NCI-H446 treated with DMSO at 0.1 percent for 48 hours (cell line): ENCODE results near the gene SERPINB13.
"Not testable (repeated sequence)": the region's sequence is repeated elsewhere in the genome, so short reads cannot be mapped to it uniquely, and the experiment has no call there.

Source experiments
- DNase-seq: peaks from one replicate; lab custom pipeline; 2025; lab: John Stamatoyannopoulos, UW

Gene SERPINB13

DNA sequence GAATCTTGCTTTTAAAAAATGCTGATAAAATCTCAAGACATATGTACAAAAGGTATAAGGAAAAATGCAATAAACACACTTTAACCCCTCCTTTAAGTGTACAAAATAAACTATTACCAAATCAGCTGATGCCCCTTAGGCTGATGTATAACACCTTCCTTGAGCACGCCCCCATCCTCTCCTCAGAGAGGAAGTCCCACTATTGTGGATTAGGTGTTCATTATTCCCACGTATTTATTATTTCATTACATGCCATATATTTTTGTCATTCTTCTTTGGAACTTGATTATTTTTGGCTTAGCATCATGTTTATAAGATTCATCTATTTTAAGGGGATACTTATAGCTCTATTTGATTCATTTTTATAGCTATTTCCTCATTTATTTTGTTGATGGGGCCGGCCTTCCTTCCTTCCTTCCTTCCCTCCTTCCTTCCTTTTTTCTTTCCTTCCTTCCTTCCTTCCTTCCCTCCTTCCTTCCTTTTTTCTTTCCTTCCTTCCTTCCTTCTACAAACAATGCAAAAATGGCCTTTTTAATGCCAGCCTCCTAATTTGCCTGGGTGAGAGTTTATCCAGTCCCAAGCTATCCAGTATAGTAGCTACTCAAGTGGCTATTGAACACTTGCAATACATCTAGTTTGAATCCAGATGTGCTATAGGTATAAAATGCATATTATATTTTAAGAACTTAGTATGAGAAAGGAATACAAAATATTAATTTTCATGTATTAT is 4.0 kb downstream of the SERPINB13 start:
- no peak for DNase-seq

DNA sequence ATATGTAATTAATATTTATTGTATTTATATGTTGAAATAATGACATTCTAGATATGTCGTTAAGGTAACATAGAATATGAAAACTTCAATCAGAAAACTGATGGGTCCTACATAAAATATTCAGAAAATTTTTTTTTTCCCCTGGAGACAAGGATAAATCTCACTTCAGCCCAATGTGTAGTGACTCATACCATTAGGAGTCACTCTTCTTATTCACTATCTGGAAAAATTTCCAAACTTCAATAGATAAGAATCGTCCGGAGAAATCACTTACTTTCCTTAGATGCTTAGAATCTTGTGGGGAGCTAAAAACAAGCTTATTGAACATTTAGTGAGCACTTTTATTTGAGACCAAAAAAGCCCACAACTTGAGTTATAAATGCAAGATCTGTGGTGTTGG is 4.6 kb downstream of the SERPINB13 start:
- no peak for DNase-seq

DNA sequence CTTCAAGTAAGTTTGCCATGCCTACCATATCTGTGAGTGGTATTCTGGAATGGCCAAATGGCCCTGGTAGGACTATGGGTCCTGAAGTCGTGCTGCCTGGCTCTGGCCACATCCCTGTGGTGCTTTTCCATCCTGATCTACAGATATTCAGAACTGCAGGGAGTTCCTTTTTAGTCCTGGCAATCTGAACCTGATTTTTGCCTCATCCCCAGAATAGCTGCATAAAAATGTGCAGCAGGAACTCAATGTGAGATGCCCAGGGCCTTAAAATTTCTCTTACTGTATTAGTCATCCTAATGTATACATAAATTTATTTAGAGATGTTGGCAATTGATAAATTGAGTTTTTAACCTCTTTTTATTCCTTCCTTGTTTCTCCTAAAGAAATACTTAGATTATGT is 5.3 kb downstream of the SERPINB13 start:
- no peak for DNase-seq

DNA sequence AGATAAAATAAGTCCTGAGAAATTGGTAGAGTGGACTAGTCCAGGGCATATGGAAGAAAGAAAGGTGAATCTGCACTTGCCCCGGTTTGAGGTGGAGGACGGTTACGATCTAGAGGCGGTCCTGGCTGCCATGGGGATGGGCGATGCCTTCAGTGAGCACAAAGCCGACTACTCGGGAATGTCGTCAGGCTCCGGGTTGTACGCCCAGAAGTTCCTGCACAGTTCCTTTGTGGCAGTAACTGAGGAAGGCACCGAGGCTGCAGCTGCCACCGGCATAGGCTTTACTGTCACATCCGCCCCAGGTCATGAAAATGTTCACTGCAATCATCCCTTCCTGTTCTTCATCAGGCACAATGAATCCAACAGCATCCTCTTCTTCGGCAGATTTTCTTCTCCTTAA is 9.8 kb downstream of the SERPINB13 start:
- DNase-seq: no peak

DNA sequence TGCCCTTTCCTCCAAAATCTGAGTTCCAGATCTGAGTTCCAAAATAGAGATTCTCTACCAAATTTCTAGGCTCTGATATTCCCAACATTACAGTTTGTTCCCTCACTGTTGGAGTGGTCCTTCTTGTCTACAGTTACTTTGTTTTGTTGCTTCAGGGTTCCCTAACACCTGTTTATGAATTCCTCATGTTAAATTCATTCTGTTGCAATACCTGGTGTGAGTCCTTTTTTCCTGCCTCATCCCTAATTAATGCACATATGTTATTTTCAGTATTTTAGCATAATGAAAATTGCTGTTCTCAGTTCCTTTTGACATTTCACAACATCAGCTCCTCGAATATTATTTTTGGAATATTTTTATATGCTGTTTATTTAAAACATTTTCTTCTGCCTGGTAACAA is 16.2 kb downstream of the SERPINB13 start:
- DNase-seq: no peak

DNA sequence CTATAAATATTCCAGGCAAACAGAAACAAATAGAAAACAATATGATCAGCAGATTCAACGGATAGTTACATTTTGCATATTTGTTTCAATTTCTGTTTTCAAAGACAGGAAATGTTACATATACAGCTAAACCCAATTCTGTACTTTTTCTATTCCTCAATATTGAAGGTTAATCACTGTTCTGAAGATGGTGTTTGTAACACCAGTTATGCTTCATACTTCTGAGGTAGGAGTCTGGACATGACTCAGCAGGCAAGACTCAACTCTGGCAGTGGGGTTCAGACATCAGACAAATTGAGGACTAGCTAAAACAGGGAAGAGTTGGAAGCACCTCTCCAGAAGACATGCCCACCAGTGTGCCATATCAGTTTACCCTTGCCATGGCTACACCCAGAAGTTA is 16.6 kb downstream of the SERPINB13 start:
- no peak for DNase-seq

DNA sequence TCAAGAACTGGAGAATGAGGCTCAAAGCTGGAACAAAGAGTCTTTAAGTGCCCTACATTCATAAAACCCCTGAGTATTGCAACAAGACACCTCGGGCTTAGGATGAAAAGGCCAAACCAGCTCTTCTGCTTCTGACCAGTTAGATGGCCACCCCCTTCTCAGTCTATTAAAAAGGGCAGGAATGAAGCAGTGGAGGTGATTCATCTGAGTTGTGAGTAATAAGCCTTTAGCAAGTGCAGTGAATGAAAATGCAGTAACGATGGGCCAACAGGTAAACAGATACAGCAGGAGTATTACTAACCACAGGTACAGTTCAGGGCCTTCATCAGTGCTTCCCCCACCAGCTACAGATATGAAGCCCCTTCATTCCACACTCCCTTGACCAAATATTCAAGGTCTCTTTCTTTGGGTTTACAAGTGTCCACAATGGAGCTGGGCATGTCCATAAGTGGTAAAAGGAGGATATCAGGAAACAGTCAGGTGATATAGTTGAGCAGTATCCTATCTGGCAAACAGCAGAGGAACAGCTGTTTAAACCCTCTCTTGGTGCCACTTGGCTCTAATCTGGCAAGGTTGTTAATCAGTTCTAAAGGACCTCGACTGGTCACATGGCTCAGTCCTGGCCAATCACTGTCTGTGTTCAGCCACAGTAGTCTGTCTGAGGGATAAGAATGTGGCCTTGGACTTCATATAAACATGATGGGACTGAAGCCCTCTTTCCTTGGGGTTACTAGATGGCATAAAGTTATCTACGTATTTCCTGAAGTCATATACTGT is 17.8 kb downstream of the SERPINB13 start:
- no peak for DNase-seq

DNA sequence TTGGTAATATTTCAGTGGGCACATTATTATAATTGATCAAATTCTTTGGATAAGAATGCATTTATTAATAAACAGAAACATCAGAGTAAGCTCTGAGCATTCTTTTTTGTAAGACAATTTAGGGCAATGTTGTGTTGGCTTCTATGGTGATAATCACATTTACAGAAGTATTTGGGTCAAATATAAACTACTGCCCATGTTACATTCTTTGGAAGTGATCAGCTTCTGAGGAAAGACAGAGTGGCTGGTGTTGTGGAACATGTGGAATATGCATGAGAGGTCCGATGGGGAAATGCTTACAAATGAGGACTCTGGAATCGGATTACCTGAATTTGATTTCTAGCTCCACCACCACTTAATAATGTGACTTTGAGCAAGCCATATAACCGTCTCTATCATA is 19.4 kb downstream of the SERPINB13 start:
- no peak for DNase-seq

DNA sequence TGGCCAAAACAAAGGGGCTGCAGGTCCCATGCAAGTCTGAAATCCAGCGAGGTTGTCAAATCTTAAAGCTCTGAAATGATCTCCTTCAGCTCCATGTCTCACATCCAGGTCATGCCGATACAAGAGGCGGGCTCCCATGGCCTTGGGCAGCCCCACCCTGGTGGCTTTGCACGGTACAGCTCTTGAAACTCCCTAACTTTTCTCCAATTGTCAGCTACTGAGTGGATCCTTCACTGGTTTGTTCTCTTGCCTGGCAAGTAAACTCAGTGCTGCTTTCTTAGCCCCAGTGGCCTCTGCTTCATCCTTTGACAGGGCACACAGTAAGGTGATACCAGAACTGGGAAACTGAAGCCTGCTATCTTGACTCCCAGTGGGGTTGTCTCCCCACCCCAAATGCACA is 26.3 kb downstream of the SERPINB13 start:
- no peak for DNase-seq

DNA sequence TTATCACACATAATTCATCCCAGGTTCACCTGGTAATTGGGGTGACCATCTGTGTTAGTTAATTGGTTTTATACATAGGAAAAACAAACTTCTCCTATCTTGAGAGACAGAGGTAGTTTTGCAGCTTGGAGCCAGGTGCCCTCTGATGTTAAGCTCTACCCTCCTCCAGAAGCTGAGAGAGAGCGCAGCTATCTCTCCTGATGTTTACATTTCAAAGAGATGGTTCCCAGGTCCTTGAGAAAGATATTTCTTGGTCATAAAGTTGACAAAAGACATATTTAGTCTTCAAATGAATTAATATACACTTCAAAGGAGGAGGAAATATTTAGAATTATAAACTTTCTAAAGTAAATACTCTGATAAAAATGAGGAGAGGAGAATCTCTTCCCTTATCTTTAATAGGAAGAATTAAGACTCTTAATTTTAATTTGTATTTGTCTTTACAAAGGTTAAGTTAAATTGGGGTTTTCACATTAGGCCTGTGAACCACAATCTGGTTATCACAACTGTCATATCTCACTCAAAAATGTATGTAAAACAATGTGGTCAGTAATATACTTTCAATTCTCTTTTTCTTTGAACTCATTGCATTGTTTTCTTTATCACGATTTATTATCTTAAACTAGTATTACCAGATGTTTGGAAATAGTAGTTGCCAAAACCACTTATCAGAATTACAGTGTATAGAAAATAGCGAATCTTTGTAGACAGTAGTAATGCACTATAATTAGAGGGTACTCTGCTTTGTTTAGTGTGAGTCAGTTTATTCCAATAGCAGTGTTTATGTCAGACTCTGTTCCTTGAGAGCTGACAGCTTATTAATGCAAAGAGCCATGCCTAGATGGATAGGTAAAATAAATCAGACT is 30.1 kb downstream of the SERPINB13 start:
- no peak for DNase-seq

DNA sequence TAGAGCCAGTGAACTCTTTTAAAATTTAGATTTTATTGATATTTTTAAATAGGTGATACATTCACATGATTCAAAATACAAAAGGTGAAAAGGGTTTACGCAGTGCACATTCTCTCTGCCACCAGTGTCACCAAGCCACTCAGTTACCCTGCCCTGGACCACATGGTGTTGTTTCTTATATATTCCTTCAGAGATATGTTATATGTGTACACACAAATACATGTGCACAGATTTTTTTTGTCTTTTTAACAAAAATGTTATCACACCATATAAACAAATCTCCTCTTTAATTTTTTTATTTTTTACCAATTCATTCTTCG is 30.7 kb downstream of the SERPINB13 start:
- DNase-seq: no peak

DNA sequence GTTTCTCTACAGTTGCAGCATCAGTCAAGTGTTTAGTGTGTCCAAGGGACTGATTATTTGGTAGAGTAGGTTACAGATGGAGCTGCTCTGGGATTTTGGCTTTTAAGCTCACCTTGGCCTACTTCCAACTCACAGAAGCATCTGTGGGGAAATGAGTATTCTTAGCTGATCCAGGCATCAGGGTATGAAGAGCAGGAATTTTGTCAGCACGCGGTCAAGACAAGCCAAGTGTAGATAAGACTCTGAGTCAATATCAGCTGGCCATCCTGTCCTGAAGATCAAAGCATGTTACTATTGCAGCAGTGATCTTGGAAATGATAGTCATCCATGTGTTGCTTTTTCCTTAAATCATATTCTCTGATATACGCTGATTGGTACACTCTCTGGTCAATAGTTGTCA is 32.5 kb downstream of the SERPINB13 start:
- DNase-seq: no peak

DNA sequence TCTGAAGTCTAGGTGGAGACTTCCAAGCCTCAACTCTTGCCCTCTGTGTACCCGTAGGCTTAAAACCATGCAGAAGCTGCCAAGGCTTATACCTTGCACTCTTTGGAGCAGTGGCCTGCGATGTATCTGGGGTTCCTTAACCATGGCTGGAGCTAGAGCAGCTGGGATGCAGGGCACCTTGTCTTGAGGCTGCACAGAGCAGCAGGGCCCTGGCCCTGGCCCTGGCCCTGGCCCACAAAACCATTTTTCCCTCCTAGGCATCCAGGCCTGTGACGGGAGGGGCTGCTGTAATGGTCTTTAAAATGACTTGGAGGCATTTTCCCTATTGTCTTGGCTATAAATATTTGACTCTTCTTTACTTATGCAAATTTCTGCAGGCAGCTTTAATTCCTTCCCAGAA is 37.7 kb downstream of the SERPINB13 start:
- no peak for DNase-seq

DNA sequence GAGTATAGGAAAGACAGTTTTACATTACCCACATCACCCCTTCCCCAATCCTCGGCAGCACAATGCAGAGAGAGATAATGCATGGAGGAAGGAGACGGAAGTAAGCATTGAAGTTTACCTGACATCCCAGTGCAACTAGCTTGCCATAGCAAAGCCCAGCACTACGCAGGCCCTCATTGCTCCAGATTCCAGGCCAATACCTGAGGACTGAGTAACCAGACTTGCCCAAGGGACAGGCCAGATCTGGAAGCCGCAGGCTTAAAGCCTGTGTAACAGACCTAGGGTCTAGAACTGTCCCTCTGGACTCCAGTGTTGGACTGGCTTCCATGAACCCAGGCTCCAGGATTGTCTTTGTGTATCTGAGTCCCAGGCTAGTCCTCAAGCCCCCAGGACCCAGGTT is 39.3 kb downstream of the SERPINB13 start:
- DNase-seq: no peak

DNA sequence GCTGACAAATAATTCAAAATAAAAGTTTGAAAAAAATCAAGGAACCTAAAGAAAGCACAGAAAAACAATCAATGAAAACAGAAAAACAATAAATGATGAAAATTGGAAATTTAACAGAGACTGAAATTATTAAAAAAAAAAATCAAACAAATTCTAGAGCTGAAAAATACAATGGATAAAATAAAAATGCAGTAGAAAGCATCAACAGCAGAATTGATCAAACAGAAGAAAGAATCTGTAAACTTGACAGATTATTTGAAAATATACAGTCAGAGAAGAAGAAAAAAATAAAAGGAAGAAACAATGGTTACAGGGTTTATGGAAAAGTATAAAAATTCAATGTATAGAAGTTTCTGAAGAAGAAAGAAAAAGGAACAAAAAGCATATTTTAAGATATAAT is 40.7 kb downstream of the SERPINB13 start:
- DNase-seq: no peak

DNA sequence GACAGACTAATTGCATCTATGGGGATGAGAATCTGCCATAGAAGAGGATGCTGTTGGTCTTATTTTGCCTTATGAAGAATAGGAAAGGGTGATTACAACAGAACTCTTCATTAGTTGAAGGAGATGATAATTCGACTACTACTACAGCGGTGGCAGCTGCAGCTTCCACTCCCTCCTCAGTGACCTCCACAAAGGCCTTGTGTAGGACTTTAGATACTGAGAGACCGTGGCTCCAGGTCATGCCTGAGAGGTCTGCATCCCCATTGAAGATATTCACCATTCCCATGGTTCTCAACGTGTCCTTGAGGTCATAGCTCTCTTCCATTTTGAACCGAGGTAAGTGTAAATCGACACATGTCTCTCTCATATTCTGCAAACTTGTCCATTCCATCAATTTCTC is 50.6 kb downstream of the SERPINB13 start:
- DNase-seq: no peak

DNA sequence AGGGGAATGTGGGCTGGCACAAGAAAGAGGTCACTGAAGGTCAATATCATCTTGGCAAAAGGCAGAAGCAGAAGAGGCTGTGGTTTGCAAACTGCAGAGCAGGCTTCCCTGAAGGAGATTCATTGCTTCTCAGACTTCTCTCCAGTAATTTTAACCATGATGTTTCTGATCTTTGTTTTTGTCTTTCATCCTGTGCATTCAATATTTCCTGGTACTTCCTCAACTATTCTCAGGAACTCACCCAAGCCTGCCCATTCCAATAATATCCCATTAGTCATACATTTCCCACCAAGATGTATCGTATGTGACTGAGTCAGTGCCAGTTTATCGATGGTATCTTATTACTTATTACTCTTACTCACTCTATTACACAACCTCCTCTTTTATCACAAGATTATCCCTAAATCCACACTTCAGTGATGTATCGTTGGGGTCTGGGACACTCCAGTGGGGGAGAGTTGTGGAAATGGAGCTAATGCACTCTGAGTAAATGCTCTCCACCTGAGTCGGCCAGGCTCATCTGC is 54.1 kb downstream of the SERPINB13 start:
- not testable (repeated sequence) for DNase-seq

DNA sequence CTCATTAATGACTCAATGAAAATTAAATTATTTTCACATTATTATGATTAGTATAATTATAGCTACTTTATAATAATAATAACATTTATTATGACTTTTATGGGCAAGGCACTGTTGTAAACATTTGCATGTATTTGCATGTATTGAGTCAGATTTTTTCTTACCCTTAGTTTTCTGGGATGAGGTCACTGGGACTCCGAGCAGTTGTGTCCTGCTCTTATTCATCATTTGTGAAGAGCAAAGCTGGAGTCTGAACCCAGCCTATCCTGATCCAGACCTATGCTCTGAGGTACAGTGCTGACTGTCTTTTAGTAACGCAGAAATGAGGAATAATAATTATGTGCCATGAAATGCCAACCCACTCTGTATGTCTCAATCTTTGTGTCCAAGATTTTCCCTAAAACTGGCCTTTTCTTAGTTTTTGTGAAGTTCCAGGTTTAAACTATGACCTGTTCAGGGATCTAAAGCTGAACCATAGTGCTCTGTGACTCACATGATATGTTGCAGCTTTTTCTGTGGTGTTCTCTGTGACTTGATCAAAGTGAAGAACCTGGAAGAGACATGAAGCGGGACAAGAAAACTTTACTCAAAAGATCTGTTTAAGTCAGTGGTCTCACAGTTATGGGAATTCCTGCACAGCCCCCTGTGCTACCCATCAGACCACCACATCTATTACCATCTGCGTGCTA is 55.7 kb downstream of the SERPINB13 start:
- not testable (repeated sequence) for DNase-seq

DNA sequence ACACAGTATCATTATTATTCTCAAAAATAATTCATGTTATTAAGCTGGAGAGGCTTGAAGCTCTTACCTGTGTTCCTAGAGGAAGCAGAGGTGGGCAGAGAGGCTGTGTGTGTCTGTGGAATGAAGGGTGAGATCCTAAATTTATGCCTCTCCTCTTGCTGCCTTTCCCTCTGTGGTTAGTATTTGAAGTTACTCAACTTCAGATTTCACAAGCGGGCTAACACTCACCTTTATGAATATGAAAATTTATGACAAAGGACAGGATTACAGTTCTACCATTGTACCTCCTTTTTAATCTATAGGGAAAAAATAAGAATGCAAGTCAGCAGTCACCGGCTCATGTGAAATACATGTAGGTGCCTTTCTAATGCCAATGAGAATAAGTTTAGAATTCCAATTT is 57.0 kb downstream of the SERPINB13 start, which contains the start of gene SERPINB4:
Gene SERPINB4, minus strand, starts transcription at position 115 of the 400 bp plus-strand sequence. CDS start 679 bp downstream, outside the sequence.
- not testable (repeated sequence) for DNase-seq

DNA sequence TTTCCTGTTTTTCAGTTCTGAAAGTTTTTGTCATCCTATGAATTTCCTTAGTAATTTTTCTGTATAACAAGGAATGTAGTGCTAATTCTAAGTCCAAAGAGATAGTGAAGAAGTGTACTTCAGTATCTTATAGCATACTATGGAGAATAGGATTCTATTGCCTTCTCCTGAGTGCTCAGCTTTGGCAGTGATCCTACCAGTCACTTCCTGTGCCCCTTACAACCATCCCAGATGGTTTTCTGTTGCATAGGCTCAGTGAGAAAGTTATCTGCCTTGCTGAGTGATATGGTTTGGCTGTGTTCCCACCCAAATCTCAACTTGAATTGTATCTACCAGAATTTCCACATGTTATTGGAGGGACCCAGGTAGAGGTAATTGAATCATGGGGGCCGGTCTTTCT is 57.6 kb downstream of the SERPINB13 start:
- DNase-seq: not testable (repeated sequence)

DNA sequence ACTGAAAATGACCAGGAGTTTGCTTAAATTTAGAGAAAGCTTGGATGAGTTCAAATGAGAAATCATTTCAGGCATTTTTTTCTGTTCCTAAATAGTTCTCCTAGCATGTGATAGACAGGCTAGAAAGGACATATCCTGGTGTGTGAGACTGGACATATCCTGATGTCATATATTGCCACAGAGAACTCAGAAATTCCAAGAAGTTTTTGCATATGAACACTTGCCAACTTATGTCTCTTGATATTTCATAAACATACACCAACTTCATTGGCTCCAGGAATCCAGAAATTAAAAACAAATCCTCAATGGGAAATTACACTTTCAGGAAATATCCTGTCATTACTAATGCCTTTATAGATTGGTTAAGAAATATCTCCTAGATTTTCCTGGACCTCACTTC is 59.8 kb downstream of the SERPINB13 start:
- no peak for DNase-seq

DNA sequence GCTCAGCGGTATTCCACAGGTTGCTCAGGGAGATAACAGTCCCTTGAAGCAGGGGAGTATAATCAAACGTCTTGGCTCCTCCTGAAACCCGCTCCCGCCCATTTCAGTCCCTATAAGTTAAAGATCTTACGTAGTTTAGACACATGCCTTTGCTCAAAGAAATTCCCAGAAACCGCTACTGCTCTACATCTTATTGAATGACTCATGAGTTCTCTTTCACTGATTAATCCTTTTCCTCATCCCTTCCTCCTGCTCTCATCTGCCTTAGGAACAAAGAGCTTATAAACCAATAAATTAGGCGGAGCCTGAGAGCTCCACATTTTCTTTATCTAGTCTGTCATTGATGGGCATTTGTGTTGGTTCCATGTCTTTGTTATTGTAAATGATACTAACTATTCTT is 61.1 kb downstream of the SERPINB13 start:
- no peak for DNase-seq
